ENCODE results near the gene PSMD11.
"Not testable (repeated sequence)": the region's sequence is repeated elsewhere in the genome, so short reads cannot be mapped to it uniquely, and the experiment has no call there.

DNA sequence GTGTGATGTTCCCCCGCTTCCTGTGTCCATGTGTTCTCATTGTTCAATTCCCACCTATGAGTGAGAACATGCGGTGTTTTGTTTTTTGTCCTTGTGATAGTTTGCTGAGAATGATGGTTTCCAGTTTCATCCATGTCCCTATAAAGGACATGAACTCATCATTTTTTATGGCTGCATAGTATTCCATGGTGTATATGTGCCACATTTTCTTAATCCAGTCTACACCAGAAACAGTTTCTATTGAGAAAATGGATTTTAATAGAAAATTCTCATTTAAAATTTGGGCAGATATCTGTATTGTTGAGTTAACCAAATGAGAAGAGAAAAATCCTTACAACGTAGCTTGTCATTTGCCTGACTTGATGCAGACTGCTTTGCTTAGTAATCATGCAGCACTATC is 34.2 kb upstream of the PSMD11 start:
- TF ChIP-seq, protein P1, sequence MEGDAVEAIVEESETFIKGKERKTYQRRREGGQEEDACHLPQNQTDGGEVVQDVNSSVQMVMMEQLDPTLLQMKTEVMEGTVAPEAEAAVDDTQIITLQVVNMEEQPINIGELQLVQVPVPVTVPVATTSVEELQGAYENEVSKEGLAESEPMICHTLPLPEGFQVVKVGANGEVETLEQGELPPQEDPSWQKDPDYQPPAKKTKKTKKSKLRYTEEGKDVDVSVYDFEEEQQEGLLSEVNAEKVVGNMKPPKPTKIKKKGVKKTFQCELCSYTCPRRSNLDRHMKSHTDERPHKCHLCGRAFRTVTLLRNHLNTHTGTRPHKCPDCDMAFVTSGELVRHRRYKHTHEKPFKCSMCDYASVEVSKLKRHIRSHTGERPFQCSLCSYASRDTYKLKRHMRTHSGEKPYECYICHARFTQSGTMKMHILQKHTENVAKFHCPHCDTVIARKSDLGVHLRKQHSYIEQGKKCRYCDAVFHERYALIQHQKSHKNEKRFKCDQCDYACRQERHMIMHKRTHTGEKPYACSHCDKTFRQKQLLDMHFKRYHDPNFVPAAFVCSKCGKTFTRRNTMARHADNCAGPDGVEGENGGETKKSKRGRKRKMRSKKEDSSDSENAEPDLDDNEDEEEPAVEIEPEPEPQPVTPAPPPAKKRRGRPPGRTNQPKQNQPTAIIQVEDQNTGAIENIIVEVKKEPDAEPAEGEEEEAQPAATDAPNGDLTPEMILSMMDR (IDR thresholded peaks at IDR 0.05 in 8 of 11, conservative IDR thresholded peaks at IDR 0.05 in 3 of 11), result not testable (repeated sequence)
- not testable (repeated sequence) for TF ChIP-seq POLR2A, POLR2AphosphoS5 (IDR thresholded peaks at IDR 0.05)

Data from spleen (tissue), 7 donors.